K562 (cell line): ENCODE data around the gene SLC2A14. TPM values are rescaled to one million over a fixed set of nuclear protein-coding genes. Genes with fewer than 3 reads are reported as not detected.

Experiments used
- ARHGAP35 ChIP-seq: fragments of 450-650 bp; IDR thresholded peaks from 2 replicates; pipeline ENCODE4 v1.6.1; 2018; ENCODE audit not compliant: partially characterized antibody
- CREBBP ChIP-seq: IDR thresholded peaks from one replicate; pipeline ENCODE4 v1.6.1; 2012; ENCODE audit warnings: low read depth, mild to moderate bottlenecking, control low read depth, inconsistent platforms, low read length
- GTF2F1 ChIP-seq: IDR thresholded peaks from 2 replicates; pipeline ENCODE4 v1.6.1; 2011; ENCODE audit warnings: low read depth, low read length, improper control_type of control experiment
- KDM2B ChIP-seq: fragments of 250-450 bp; sonication (Bioruptor Pico); IDR thresholded peaks from 2 replicates; pipeline ENCODE4 v1.8.0; 2021; ENCODE audit warnings: mild to moderate bottlenecking, moderate library complexity
- LCOR ChIP-seq: sonication (generic); formaldehyde crosslinking; IDR thresholded peaks from 2 replicates; pipeline ENCODE4 v1.8.0; 2022; ENCODE audit warnings: mild to moderate bottlenecking, missing genetic modification reagents
- POLR2AphosphoS5 ChIP-seq: IDR thresholded peaks from 2 replicates; pipeline ENCODE4 v1.6.1; 2011; ENCODE audit warnings: mild to moderate bottlenecking, low read depth, low read length, moderate library complexity; ENCODE audit not compliant: control insufficient read depth, insufficient read depth
- PRMT5 ChIP-seq: sonication (generic); formaldehyde crosslinking; IDR thresholded peaks from 2 replicates; pipeline ENCODE4 v1.5.0; 2020; ENCODE audit warnings: missing genetic modification reagents
- RBM22 ChIP-seq: fragments of 200-400 bp; formaldehyde crosslinking; IDR thresholded peaks from 2 replicates; pipeline ENCODE4 v1.6.1; 2018; ENCODE audit warnings: low read length, low read depth; ENCODE audit not compliant: poor library complexity, severe bottlenecking
- ZBED1 ChIP-seq: IDR thresholded peaks from 2 replicates; pipeline ENCODE4 v1.6.1; 2014
- ZKSCAN3 ChIP-seq: fragments of 250-450 bp; sonication (Bioruptor Pico); IDR thresholded peaks from 2 replicates; pipeline ENCODE4 v1.4.0; 2020
- ZNF140 ChIP-seq: fragments of 250-450 bp; sonication (Bioruptor Pico); IDR thresholded peaks from 2 replicates; pipeline ENCODE4 v1.8.0; 2021; ENCODE audit warnings: moderate library complexity, mild to moderate bottlenecking, inconsistent platforms
- ZNF224 ChIP-seq: sonication (generic); formaldehyde crosslinking; IDR thresholded peaks from 2 replicates; pipeline ENCODE4 v1.8.0; 2022; ENCODE audit warnings: mild to moderate bottlenecking, missing genetic modification reagents
- polyA plus RNA-seq, 8 experiments: library from polyadenylated mRNA; depleted of rRNA in 4 of 8; stranded (reverse) in 5 of 8; unstranded in 3 of 8; fragments of >200 nt; fragmentation: Nextera tagmentation in 2 of 8; fragmentation: Illumina TruSeq in 1 of 8; extraction: Ambion mirVana in 2 of 8; extraction: Trizol in 1 of 8; gene quantifications; 2 replicates each; pipeline versions ENCODE4 v1.2.1 to v1.2.3, GENCODE V29; 2011 to 2014; ENCODE audit warnings: inconsistent platforms in 1 of 8, missing spikeins in 1 of 8
- total RNA-seq, 7 experiments: library from RNA; depleted of rRNA in 6 of 7; stranded (reverse); fragments of >200 nt in 6 of 7; fragmentation: Illumina TruSeq in 2 of 7; extraction: Trizol in 2 of 7; gene quantifications; 2 replicates each; pipeline versions ENCODE4 v1.2.1 to v1.2.3, GENCODE V29; 2011 to 2021; ENCODE audit warnings: low replicate concordance in 1 of 7
- TF ChIP-seq, protein P1 (sequence below): fragments of 450-650 bp; formaldehyde crosslinking; IDR thresholded peaks from 2 replicates; pipeline ENCODE4 v1.4.0; 2020; ENCODE audit warnings: mild to moderate bottlenecking
- TF ChIP-seq, protein P2 (sequence below): fragments of 250-450 bp; sonication (Bioruptor Pico); IDR thresholded peaks from 2 replicates; pipeline ENCODE4 v1.5.0; 2021; ENCODE audit warnings: mild to moderate bottlenecking, moderate library complexity
- TF ChIP-seq, protein P3 (sequence below), 2 experiments: fragments of 450-650 bp; formaldehyde crosslinking in 1 of 2; IDR thresholded peaks; 2 replicates each; pipeline versions ENCODE4 v1.4.0 to v1.6.1; 2014 to 2020; ENCODE audit warnings: mild to moderate bottlenecking in 2 of 2, borderline replicate concordance in 1 of 2, low read depth in 1 of 2
- TF ChIP-seq, protein P4 (sequence below): sonication (generic); formaldehyde crosslinking; IDR thresholded peaks from 2 replicates; pipeline ENCODE4 v1.8.0; 2022; ENCODE audit warnings: mild to moderate bottlenecking, low read depth, missing genetic modification reagents

SLC2A14 gene
- total and polyA plus RNA-seq, 9 of the 15 experiments (the other 6 are each of a cell fraction or from before 2014, with no cell fraction given), result 0.13 to 8.9 (median 4.8) TPM; not detected in 1

DNA sequence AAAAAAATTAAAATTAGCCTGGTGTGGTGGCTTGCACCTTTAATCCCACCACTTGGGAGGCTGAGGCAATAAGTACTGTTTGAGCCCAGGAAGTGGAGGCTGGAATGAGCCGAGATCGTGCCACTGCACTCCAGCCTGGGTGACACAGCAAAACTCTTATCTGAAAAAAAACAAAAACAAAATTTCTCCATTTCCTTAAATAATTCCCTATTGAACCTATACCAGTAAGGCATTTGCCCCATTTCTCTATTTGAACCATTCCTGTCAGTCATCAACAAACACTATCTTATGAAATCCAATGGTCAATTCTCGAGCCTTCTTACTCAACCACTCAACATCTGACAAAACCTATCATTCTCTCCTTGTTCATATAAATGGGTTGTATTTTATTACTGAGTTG lies 14.7 kb downstream of the SLC2A14 start (continued):
- TF ChIP-seq ZNF224 (CRISPR knock-in tag), result no peak
- TF ChIP-seq LCOR, result no peak
- no peak for TF ChIP-seq ARHGAP35
- TF ChIP-seq KDM2B (CRISPR knock-in tag), result no peak
- no peak for TF ChIP-seq ZKSCAN3 (CRISPR knock-in tag)
- no peak for TF ChIP-seq CREBBP
- TF ChIP-seq POLR2AphosphoS5, result no peak
- no peak for TF ChIP-seq GTF2F1
- no peak for TF ChIP-seq ZNF140 (CRISPR knock-in tag)
- TF ChIP-seq, protein P1, sequence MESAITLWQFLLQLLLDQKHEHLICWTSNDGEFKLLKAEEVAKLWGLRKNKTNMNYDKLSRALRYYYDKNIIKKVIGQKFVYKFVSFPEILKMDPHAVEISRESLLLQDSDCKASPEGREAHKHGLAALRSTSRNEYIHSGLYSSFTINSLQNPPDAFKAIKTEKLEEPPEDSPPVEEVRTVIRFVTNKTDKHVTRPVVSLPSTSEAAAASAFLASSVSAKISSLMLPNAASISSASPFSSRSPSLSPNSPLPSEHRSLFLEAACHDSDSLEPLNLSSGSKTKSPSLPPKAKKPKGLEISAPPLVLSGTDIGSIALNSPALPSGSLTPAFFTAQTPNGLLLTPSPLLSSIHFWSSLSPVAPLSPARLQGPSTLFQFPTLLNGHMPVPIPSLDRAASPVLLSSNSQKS (CRISPR knock-in tag), result no peak
- TF ChIP-seq ZBED1, result no peak
- TF ChIP-seq, protein P2, sequence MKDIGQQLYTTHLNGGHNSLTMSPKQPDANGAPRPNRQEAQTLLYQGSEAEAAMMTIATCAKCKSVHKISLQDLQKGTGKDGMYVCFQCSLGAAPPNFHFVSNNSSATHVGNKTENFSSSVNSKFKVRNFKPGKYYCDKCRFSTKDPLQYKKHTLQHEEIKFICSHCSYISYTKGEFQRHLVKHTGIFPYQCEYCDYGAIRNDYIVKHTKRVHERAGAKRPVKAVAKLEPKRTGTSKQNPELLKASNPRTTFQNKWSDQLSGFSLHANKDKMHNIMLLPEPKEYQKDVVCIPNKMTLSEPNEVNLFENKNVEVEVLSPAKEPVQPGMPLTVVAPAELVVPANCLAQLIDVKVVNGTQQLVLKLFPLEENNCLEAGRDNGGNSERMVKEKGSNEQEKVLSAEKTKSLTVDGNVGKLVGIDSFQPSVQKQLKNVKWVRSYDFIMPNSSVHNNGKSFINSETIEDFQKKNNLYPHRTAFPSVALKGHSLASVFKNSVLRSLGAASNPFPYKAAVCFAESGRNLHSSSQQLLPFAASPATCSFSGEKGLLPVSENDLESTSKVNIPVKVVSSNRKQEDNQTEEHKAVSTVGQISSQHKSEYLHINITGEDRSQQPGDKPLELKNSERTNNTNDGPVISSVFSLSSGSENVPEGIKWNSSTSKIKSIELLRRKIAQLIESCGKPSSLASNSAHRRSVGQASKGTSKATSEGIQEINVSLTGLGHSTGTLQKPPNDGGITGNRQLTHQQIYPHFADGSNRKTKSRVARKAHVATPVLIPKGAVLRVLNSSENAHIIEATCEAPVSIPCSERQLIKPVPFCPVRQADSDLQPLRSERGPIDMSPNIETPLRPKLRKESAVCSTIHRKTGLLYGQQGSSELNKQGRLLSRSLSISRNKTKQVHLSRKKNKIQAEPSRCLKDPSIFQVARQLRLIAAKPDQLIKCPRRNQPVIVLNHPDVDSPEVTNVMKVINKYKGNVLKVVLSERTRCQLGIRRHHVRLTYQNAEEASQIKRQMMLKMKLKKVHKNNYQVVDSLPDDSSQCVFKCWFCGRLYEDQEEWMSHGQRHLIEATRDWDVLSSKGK (CRISPR knock-in tag), result no peak
- TF ChIP-seq RBM22, result no peak
- TF ChIP-seq, protein P3, sequence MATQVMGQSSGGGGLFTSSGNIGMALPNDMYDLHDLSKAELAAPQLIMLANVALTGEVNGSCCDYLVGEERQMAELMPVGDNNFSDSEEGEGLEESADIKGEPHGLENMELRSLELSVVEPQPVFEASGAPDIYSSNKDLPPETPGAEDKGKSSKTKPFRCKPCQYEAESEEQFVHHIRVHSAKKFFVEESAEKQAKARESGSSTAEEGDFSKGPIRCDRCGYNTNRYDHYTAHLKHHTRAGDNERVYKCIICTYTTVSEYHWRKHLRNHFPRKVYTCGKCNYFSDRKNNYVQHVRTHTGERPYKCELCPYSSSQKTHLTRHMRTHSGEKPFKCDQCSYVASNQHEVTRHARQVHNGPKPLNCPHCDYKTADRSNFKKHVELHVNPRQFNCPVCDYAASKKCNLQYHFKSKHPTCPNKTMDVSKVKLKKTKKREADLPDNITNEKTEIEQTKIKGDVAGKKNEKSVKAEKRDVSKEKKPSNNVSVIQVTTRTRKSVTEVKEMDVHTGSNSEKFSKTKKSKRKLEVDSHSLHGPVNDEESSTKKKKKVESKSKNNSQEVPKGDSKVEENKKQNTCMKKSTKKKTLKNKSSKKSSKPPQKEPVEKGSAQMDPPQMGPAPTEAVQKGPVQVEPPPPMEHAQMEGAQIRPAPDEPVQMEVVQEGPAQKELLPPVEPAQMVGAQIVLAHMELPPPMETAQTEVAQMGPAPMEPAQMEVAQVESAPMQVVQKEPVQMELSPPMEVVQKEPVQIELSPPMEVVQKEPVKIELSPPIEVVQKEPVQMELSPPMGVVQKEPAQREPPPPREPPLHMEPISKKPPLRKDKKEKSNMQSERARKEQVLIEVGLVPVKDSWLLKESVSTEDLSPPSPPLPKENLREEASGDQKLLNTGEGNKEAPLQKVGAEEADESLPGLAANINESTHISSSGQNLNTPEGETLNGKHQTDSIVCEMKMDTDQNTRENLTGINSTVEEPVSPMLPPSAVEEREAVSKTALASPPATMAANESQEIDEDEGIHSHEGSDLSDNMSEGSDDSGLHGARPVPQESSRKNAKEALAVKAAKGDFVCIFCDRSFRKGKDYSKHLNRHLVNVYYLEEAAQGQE (IDR thresholded peaks at IDR 0.05; ENCODE audit: borderline replicate concordance), result no peak
- TF ChIP-seq, protein P3 (CRISPR knock-in tag; IDR thresholded peaks at IDR 0.05; ENCODE audit: low read depth), result no peak
- TF ChIP-seq PRMT5 (CRISPR knock-in tag), result no peak
- TF ChIP-seq, protein P4, sequence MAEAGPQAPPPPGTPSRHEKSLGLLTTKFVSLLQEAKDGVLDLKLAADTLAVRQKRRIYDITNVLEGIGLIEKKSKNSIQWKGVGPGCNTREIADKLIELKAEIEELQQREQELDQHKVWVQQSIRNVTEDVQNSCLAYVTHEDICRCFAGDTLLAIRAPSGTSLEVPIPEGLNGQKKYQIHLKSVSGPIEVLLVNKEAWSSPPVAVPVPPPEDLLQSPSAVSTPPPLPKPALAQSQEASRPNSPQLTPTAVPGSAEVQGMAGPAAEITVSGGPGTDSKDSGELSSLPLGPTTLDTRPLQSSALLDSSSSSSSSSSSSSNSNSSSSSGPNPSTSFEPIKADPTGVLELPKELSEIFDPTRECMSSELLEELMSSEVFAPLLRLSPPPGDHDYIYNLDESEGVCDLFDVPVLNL (CRISPR knock-in tag), result no peak
